ENCODE results near the gene PTPN23. TPM values are rescaled to one million over a fixed set of nuclear protein-coding genes. Genes with fewer than 3 reads are reported as not detected.

Gene PTPN23
- total RNA-seq, 1 donor from 2014 or later = 40.3 TPM

DNA sequence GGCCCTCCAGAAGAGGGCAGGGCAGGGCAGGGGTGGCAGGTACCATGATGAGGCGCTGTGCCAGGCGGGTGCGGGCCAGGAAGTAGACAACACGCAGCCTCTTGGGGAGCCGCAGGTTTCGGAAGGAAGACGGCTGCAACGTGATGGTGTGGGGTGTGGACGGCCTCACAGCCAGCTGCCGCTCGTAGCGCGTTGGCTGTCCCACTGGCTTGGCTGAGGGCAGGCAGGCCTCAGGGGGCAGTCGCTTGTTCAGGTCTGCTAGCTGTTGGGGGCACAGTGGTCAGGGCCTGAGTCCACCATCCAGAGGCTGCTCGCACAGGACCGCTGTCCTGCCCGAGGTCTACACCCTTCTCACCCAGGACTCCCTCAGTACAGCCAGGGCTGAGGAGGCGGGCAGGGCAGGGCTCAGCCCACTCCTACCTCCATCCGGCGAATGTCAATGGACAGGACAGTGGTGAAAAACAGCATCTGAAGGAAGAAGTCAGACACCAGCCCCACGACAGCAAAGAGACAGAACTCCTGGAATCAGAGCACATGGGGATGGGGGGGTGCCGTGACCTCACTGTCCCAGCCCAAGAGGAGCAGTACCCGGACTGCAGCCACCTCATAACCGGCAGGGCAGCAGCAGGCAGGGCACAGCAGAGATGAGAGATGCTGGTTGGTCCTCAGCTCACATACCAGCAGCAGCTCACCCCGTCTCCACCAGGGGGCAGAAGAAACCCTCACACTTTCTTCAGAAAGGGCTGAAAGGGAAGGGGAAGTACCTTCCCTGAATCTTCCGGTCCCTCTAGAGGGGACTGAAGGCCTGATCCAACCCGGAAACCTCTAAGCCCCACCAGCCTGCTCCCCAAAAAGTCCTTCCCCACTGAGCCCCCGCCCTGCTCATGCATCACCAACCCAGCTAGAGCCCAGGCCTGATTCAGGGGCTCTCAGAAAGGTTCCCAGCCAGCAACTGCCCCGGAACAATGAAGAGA lies 40.0 kb downstream of the PTPN23 start:
- peak overlapping the region; percentile 35 for H3K9ac ChIP-seq (ENCODE audit: low read length)
- DNase-seq (ENCODE audit: low read depth) = peak; percentile 52
- peak overlapping the region; percentile 94 for H3K27ac Mint-ChIP-seq (ENCODE audit: unreplicated experiment)
- peak; percentile 97 for FAIRE-seq
- H3K9me3 ChIP-seq (ENCODE audit: insufficient read depth, low read depth, low read length) = no peaks in the 10 kb centered on the region
- H3K36me3 Mint-ChIP-seq (ENCODE audit: low read depth, unreplicated experiment) = peaks cover 18% of the 10 kb centered on the region
- no peak overlapping the region for H3K4me3 ChIP-seq (ENCODE audit: insufficient read depth, low read depth, low read length)
- H3K4me2 ChIP-seq (ENCODE audit: low read length) = peak overlapping the region; percentile 14
- no peaks in the 10 kb centered on the region for H3K79me2 ChIP-seq (ENCODE audit: insufficient read depth, low read length)
- H3K4me1 Mint-ChIP-seq (ENCODE audit: low read depth, unreplicated experiment) = peaks cover 4% of the 10 kb centered on the region
- H4K20me1 ChIP-seq (ENCODE audit: insufficient read depth, low read length) = peaks cover 3% of the 10 kb centered on the region
- no peak overlapping the region for H3K27ac ChIP-seq (ENCODE audit: low read depth, low read length)
- peaks cover 7% of the 10 kb centered on the region for H3K4me1 ChIP-seq (ENCODE audit: insufficient read depth, low read length)
- H3K27me3 Mint-ChIP-seq (ENCODE audit: low read depth, unreplicated experiment) = no peaks in the 10 kb centered on the region
- H3K36me3 ChIP-seq (ENCODE audit: insufficient read depth, low read length) = peaks cover 2% of the 10 kb centered on the region
- no peaks in the 10 kb centered on the region for H3K9me3 Mint-ChIP-seq (ENCODE audit: unreplicated experiment)
- no peak for TF ChIP-seq EZH2 (IDR thresholded peaks at IDR 0.05; ENCODE audit: insufficient read depth, low read length)
- TF ChIP-seq, protein P1, sequence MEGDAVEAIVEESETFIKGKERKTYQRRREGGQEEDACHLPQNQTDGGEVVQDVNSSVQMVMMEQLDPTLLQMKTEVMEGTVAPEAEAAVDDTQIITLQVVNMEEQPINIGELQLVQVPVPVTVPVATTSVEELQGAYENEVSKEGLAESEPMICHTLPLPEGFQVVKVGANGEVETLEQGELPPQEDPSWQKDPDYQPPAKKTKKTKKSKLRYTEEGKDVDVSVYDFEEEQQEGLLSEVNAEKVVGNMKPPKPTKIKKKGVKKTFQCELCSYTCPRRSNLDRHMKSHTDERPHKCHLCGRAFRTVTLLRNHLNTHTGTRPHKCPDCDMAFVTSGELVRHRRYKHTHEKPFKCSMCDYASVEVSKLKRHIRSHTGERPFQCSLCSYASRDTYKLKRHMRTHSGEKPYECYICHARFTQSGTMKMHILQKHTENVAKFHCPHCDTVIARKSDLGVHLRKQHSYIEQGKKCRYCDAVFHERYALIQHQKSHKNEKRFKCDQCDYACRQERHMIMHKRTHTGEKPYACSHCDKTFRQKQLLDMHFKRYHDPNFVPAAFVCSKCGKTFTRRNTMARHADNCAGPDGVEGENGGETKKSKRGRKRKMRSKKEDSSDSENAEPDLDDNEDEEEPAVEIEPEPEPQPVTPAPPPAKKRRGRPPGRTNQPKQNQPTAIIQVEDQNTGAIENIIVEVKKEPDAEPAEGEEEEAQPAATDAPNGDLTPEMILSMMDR (IDR thresholded peaks at IDR 0.05; ENCODE audit: insufficient read depth, low read depth, low read length) = peak; percentile 88
- H2AFZ ChIP-seq (ENCODE audit: low read depth, low read length) = peak overlapping the region; percentile 37
- no peaks in the 10 kb centered on the region for H3K27me3 ChIP-seq (ENCODE audit: insufficient read depth, low read length)
- H3K4me3 Mint-ChIP-seq (ENCODE audit: unreplicated experiment) = no peak overlapping the region

DNA sequence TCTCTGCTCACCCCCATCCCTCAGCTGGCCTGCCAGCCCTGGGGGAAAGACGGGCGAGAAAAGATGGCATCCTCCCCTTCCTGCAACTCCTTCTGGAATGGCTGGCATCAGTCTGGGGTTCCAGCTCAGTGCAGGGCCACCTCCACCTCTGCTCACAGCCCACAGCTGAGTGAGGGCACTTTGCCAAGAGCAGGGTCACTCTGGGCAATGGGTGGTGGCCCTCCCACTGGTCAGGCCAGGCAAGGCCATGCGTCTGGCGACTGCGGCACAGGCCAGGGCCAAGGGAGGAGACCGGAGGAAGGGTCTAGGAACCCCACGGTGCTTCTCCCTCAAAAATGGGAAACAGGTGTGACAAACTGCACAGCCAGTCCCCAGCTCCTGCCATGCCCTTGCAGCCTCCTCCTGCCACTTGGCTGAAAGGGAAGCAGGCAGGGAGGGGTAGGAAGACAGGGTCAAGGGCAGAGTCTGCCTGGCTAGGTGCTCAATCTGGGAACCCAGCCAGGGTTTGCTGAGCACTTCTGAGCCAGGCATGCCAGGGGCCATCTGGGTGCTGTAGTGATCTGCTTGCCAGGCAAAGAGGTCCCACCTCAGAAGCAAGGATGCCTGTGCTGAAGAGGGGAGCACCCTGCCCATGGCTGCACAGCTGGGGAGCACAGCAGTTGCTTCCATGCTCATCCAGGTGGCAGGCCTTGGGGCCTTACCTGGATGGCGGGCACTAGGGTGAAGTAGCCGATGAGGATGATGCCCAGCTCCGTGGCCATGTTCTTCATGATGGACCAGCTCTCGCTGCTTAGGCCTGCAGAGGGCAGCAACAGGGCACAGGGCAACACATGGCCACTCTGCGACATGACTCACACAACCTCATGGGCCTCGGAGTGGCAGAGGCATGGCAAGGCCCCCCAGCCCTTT lies 41.2 kb downstream of the PTPN23 start:
- H3K36me3 Mint-ChIP-seq (ENCODE audit: low read depth, unreplicated experiment) = peaks cover 16% of the 10 kb centered on the region
- no peaks in the 10 kb centered on the region for H3K9me3 Mint-ChIP-seq (ENCODE audit: unreplicated experiment)
- H3K27me3 Mint-ChIP-seq (ENCODE audit: low read depth, unreplicated experiment) = no peaks in the 10 kb centered on the region
- no peak overlapping the region for H3K4me3 Mint-ChIP-seq (ENCODE audit: unreplicated experiment)
- FAIRE-seq (no peak), DNase-seq (ENCODE audit: low read depth) (peak; percentile 6)
- Histone ChIP-seq H4K20me1 (ENCODE audit: insufficient read depth, low read length) (peaks cover 3% of the 10 kb centered on the region), H3K27me3 (ENCODE audit: insufficient read depth, low read length) (no peaks in the 10 kb centered on the region), H3K27ac (ENCODE audit: low read depth, low read length) (no peak overlapping the region), H3K9ac (ENCODE audit: low read length) (no peak overlapping the region), H3K36me3 (ENCODE audit: insufficient read depth, low read length) (peaks cover under 1% of the 10 kb centered on the region), H3K4me2 (ENCODE audit: low read length) (no peak overlapping the region), H3K9me3 (ENCODE audit: insufficient read depth, low read depth, low read length) (no peaks in the 10 kb centered on the region), H3K4me3 (ENCODE audit: insufficient read depth, low read depth, low read length) (no peak overlapping the region), H2AFZ (ENCODE audit: low read depth, low read length) (no peak overlapping the region), H3K79me2 (ENCODE audit: insufficient read depth, low read length) (peaks cover 2% of the 10 kb centered on the region), H3K4me1 (ENCODE audit: insufficient read depth, low read length) (peaks cover 7% of the 10 kb centered on the region)
- TF ChIP-seq EZH2 (IDR thresholded peaks at IDR 0.05; ENCODE audit: insufficient read depth, low read length) = no peak
- TF ChIP-seq, protein P1 (IDR thresholded peaks at IDR 0.05; ENCODE audit: insufficient read depth, low read depth, low read length) = no peak
- H3K27ac Mint-ChIP-seq (ENCODE audit: unreplicated experiment) = peak overlapping the region; percentile 26
- peaks cover 4% of the 10 kb centered on the region for H3K4me1 Mint-ChIP-seq (ENCODE audit: low read depth, unreplicated experiment)

All from astrocyte (in vitro differentiated cells and primary cell).